Measurements from ENCODE around the gene CCIN.

CCIN gene

DNA sequence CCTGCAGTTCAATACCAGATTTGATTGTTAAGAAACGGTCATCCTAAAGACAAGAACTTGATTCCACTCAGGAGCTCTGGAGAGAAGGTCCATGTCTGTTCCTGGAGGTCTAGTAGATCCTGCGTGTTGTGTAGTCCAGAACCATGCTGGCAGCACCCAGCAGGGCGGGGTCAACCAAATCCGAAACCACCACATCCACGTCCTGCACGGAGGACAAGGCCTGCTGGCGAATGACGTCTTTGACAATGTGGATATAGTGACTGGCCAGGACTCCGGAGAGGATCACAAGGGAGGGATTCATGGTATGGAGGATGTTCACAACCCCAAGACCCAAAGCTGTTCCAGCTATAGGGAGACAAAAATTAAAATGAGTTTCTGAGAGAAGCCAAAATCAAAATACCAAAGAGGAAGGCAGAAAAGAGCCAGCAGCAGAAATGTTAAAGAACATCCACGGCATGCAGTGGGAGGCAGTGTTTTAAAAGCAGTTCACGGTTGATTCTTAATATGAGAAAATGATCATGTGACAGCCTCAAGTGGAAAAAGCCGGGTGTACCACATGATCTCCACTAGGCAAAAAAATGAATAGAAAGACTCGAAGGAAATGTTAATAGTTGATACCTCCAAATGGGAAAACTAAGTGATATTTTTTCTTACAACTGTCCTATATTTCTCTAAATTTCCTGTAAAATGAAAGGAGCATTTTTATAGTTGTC is 48.2 kb downstream of the CCIN start:
- Histone ChIP-seq H3K9ac (ENCODE audit: low read length) (no peak overlapping the region), H3K4me1 (ENCODE audit: control insufficient read depth, insufficient read depth, low read length) (peaks cover 36% of the 10 kb centered on the region), H3K4me3 (ENCODE audit: low read length) (no peak overlapping the region), H3K27me3 (replicated peaks; ENCODE audit: control insufficient read depth, insufficient read depth, low read length) (no peaks in the 10 kb centered on the region), H3K9me3 (ENCODE audit: control insufficient read depth, low read length) (peaks cover 1% of the 10 kb centered on the region), H3K36me3 (ENCODE audit: control insufficient read depth, insufficient read depth, low read length, severe bottlenecking) (peaks cover 81% of the 10 kb centered on the region)
- DNase-seq (ENCODE audit: low read depth) = no peak

DNA sequence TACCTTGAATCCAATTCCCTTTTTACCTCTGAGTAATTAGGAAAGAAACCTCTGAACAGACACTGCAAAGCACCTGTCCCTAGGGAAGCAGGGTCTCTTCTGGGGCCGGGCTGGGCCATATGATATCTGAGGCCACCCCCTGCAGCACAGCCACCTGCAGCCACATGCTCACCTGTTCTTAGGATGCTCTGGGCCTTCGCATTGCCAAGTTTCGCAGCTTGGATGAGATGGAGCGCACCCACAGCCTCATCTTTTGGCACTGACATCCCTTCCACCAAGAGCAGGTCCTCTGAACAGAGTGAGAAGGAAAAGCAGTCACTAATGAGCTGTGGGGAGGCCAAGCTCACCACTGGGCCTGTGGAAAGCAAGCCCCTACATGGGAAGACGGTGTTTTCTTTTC is 48.8 kb downstream of the CCIN start:
- H3K9ac ChIP-seq (ENCODE audit: low read length) = no peak overlapping the region
- no peaks in the 10 kb centered on the region for H3K27me3 ChIP-seq (replicated peaks; ENCODE audit: control insufficient read depth, insufficient read depth, low read length)
- H3K9me3 ChIP-seq (ENCODE audit: control insufficient read depth, low read length) = peaks cover 5% of the 10 kb centered on the region
- H3K4me1 ChIP-seq (ENCODE audit: control insufficient read depth, insufficient read depth, low read length) = peaks cover 30% of the 10 kb centered on the region
- no peak for DNase-seq (ENCODE audit: low read depth)
- peaks cover 81% of the 10 kb centered on the region for H3K36me3 ChIP-seq (ENCODE audit: control insufficient read depth, insufficient read depth, low read length, severe bottlenecking)
- no peak overlapping the region for H3K4me3 ChIP-seq (ENCODE audit: low read length)

- Histone ChIP-seq H3K9me3 (ENCODE audit: control insufficient read depth, low read length) (peaks cover 5% of the 10 kb centered on the region), H3K4me1 (ENCODE audit: control insufficient read depth, insufficient read depth, low read length) (peaks cover 27% of the 10 kb centered on the region), H3K9ac (ENCODE audit: low read length) (no peak overlapping the region), H3K4me3 (ENCODE audit: low read length) (no peak overlapping the region), H3K27me3 (replicated peaks; ENCODE audit: control insufficient read depth, insufficient read depth, low read length) (no peaks in the 10 kb centered on the region), H3K36me3 (ENCODE audit: control insufficient read depth, insufficient read depth, low read length, severe bottlenecking) (peaks cover 81% of the 10 kb centered on the region)
- DNase-seq (ENCODE audit: low read depth) = no peak
Observed at GRCh38 chr9:36218411-36218901, 49.3 kb downstream of the CCIN start.

Measured in adipocyte (in vitro differentiated cells).